Dedifferentiated amniotic fluid mesenchymal stem cell (primary cell): ENCODE results near the gene ALG1L2.
"Not testable (repeated sequence)": the region's sequence is repeated elsewhere in the genome, so short reads cannot be mapped to it uniquely, and the experiment has no call there.

Source experiments
- DNase-seq: peaks from one replicate; pipeline ENCODE4 v3.0.0-alpha.2; 2016; ENCODE audit errors: extremely low spot score

Gene ALG1L2

GRCh38 chr3:130093741-130094391 is 12.2 kb downstream of the ALG1L2 start:
- no peak for DNase-seq

GRCh38 chr3:130094491-130094941 is 12.9 kb downstream of the ALG1L2 start:
- DNase-seq, result not testable (repeated sequence)

GRCh38 chr3:130095858-130096257 is 14.2 kb downstream of the ALG1L2 start:
- DNase-seq, result not testable (repeated sequence)

DNA sequence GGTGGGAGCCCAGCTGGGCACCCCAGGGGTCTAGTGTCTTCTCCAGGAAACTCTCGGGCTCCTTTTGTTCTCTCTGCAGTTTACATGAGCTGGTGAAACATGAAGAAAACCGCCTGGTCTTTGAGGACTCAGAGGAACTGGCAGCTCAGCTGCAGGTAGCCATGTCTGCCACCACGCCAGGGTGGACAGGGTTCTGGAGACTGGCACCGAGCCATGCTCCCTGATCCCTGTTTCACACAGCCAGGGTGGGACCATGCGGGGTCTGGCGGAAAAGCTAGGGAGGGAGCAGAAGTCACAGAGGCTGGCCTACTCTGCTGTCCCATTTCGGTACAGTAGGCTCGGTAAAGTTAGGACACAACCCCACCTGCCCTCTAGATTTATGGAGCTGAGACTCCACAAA is 15.5 kb downstream of the ALG1L2 start:
- not testable (repeated sequence) for DNase-seq

DNA sequence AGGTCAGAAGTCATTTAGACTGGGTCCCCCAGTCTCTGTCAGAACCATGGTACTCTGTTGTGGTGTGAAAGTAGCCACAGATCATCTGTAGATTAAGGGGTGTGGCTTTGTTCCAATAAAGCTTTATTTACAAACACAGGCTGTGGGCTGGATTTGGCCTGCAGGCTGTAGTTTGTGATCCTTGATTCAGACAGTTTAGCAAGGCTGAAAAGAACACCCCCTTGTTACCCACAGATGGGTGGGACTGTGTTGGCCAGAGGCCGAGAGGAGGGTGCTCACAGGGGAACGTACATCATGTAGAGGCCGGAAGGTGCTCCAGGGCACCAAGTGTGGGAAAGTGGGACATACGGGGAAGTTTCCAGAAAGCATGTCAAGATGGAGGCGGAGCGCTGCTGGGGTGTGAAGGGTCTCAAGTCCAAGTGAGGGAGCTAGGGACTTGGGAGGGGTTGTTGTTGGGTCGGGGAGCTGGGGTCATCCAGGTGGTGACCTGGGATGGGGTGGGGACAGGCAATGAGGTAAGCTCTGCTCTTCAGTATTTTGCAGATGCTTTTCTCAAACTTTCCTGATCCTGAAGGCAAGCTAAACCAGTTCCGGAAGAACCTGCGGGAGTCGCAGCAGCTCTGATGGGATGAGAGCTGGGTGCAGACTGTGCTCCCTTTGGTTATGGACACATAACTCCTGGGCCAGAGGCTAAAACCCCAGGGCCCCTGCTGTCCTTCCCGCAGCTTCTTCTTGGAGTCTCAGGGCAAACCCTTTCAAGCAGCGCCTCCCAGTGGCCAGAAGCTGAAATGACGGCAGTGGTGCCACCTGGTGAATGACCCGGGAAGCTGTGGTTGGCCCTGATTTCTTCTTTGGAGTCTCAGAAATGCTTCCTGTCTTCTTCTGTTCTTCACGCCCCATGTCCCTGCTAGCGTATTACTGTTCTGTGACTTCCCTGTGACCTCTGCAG is 16.3 kb downstream of the ALG1L2 start:
- not testable (repeated sequence) for DNase-seq

- DNase-seq, result not testable (repeated sequence)
Observed at GRCh38 chr3:130098639-130099385, 17.2 kb downstream of the ALG1L2 start.

DNA sequence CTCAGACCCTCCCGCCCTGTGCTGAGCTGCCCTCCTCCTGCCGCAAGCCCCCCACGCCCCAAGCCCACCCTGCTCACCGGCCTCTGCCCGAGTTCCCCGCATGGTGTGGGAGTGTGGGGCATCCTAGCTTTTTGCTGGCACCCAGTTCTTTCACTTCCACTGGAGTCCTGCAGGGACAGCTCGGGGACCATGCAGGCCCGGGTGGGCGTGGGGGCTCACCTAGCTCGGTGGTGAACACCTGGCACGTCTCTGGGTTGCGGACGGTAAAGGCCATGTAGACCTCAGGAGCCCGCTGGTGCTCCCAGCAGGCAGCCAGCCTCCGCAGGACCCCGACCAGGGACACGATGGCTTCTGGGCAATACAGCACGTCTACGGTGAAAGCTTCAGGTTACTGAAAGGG is 20.9 kb downstream of the ALG1L2 start:
- DNase-seq, result not testable (repeated sequence)

GRCh38 chr3:130104191-130104590 is 22.6 kb downstream of the ALG1L2 start:
- DNase-seq, result not testable (repeated sequence)

- not testable (repeated sequence) for DNase-seq
Observed at GRCh38 chr3:130107333-130107995, 25.8 kb downstream of the ALG1L2 start.

DNA sequence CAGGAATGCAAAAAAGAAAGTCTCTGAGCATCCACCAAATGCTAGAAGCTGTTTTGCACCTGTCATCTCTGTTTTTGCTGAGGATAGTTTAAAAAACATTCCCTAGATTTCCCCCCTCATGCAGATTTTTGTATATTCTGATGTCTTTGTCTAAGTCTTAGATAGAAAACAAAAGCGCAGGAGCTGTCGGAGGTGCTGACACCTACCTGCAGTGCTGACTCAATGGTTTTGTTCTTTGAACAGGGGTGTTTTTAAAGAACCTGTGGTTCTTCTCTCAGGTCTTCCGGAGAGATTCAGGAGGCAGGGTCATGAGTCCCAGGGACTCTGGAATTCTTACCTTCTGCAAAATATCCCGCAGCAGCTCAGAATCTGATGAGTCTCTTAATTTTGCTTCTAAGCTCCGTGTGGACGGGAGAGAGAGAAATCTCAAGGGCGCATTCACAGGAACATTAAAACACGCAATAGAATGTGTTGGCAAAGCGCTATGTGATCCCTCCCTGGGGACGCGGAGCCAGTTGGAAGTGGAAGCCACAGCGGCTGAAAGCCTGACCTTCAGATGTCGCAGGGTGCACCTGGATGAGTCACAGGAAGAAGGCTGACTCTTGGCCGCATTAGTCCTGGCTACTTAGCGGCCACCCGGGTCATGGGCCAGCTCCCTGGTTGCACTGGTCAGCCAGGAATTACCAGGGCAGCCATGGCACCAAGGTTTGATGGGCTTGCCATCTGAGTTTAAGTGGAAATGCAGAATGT is 27.4 kb downstream of the ALG1L2 start:
- DNase-seq, result not testable (repeated sequence)

DNA sequence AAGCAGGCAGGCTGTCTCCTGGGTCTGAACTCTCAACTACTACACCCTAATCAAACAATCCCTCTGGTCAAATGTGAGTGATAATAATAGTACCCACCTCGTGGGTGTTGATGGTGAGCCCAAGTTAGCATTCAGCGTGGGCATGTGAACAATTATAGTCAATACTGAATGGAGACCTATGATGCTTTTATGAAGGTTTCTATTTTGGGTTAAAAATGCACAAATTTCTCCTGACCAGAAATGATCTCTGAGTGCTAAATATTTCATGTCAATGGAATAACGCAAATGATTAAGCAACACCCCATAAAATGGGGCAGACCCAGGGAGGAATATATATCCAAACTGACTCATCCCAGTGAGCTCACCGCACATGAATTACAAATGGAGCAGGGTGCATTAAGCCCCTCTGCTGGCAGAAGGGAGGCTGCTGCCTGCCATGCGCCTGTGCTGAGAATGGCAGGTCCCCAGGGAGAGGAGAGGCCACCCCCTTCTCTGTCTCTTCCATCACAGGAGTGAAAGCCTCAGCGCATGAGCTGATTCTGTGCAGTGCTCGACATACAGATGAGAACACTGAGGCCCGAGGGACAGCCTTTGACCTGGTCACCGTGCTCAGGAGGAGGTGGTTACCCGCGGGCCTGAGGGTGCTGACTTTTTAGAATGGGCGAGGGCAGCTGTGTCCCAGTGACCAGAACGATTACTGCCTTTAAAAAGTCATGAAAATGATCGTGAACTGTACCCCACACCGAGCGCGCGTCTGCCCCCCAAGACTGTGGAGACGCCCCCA is 28.9 kb downstream of the ALG1L2 start:
- not testable (repeated sequence) for DNase-seq

GRCh38 chr3:130111185-130111864 is 29.7 kb downstream of the ALG1L2 start:
- DNase-seq, result peak; percentile 96

GRCh38 chr3:130111865-130112747 is 30.5 kb downstream of the ALG1L2 start:
- DNase-seq, result peak; percentile 94

DNA sequence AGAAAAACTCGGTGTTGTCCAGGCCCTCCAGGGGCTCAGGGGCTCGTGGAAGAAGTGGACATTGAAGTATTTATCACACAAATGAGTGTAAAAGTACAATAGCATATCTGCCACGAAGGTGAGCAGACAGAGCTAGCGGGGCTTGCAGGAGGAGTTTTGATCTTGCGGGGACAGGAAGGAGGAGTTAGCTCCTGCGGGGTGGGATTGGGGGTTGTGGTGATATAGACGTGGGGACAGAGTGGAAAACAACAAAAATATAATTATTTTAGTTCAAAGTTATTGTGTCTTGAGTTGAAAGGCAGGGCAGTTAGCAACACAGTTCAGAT is 31.1 kb downstream of the ALG1L2 start:
- not testable (repeated sequence) for DNase-seq

DNA sequence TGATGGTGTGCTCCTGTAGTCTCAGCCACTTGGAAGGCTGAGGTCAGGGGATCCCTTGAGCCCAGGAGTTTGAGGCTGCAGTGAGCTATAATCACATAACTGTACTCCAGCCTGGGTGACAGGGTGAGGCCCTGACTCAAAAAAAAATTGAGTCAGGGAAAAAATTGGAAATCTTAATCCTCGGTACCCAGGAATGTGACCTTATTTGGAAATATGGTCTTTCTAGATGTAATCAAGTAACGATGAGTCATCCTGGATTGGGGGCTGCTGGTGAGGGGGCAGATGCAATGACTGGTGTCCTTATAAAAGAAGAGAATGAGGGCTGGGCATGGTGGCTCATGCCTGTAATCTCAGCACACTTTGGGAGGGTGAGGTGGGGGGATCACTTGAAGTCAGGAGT is 33.8 kb downstream of the ALG1L2 start:
- DNase-seq, result not testable (repeated sequence)

GRCh38 chr3:130117933-130118332 is 36.3 kb downstream of the ALG1L2 start:
- no peak for DNase-seq

DNA sequence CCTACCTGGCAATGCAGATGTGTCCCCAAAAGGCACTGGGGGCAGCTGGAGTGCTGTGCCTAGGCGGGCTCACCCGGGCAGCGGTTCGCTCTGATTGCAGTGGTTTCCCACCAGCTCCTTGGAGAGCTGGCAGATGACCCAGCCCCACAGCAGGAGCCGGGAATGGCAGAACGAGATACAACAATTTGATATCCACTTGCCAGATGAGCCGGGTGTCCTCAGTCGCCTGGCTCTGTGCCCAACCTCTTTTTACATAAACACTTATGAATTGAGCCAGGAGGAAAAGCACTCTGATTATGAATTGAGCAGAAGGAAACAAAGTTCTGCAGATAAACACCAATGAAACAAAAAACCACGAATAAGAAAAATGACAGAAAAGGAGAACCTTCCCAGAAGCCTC is 38.2 kb downstream of the ALG1L2 start:
- DNase-seq, result not testable (repeated sequence)

GRCh38 chr3:130120291-130120690 is 38.7 kb downstream of the ALG1L2 start:
- not testable (repeated sequence) for DNase-seq
